ENCODE results near the gene METTL14.
"Not testable (repeated sequence)": the region's sequence is repeated elsewhere in the genome, so short reads cannot be mapped to it uniquely, and the experiment has no call there.

The METTL14 gene

GRCh38 chr4:118684873-118685811 lies at the start of gene METTL14:
TSS of gene METTL14 (plus strand) at chr4:118685392. CDS start at chr4:118685535, 143 bp downstream.
- DNase-seq (ENCODE audit: low read depth) = peak; percentile 49

- not testable (repeated sequence) for DNase-seq (ENCODE audit: low read depth)
These were observed 49.1 kb upstream of the METTL14 start for GRCh38 chr4:118636126-118636525.

GRCh38 chr4:118664665-118665064 lies 20.5 kb upstream of the METTL14 start:
- DNase-seq (ENCODE audit: low read depth) = not testable (repeated sequence)

- not testable (repeated sequence) for DNase-seq (ENCODE audit: low read depth)
These were observed 16.0 kb upstream of the METTL14 start for GRCh38 chr4:118669220-118669619.

GRCh38 chr4:118670968-118671367 lies 14.2 kb upstream of the METTL14 start:
- DNase-seq (ENCODE audit: low read depth) = not testable (repeated sequence)

GRCh38 chr4:118676128-118676527 lies 9.1 kb upstream of the METTL14 start:
- no peak for DNase-seq (ENCODE audit: low read depth)

- DNase-seq (ENCODE audit: low read depth) = no peak
These were observed 4.4 kb upstream of the METTL14 start for GRCh38 chr4:118680808-118681207.

GRCh38 chr4:118682928-118683327 lies 2.3 kb upstream of the METTL14 start:
- DNase-seq (ENCODE audit: low read depth) = no peak

- no peak for DNase-seq (ENCODE audit: low read depth)
These were observed 1.7 kb upstream of the METTL14 start for GRCh38 chr4:118683513-118683912.

- DNase-seq (ENCODE audit: low read depth) = no peak
These were observed 17.9 kb downstream of the METTL14 start for GRCh38 chr4:118703118-118703517.

- DNase-seq (ENCODE audit: low read depth) = no peak
These were observed 25.9 kb downstream of the METTL14 start for GRCh38 chr4:118711052-118711451.

- no peak for DNase-seq (ENCODE audit: low read depth)
These were observed 27.7 kb downstream of the METTL14 start for GRCh38 chr4:118712872-118713271.

- DNase-seq (ENCODE audit: low read depth) = no peak
These were observed 29.5 kb downstream of the METTL14 start for GRCh38 chr4:118714682-118715081.

GRCh38 chr4:118716304-118716703 lies 31.1 kb downstream of the METTL14 start:
- DNase-seq (ENCODE audit: low read depth) = no peak

- DNase-seq (ENCODE audit: low read depth) = no peak
These were observed 33.4 kb downstream of the METTL14 start for GRCh38 chr4:118718511-118719170.

GRCh38 chr4:118721752-118722151 lies 36.6 kb downstream of the METTL14 start:
- no peak for DNase-seq (ENCODE audit: low read depth)

- no peak for DNase-seq (ENCODE audit: low read depth)
These were observed 38.2 kb downstream of the METTL14 start for GRCh38 chr4:118723369-118723768.

GRCh38 chr4:118727360-118727759 lies 42.2 kb downstream of the METTL14 start:
- DNase-seq (ENCODE audit: low read depth) = no peak

GRCh38 chr4:118729287-118730286 lies 44.4 kb downstream of the METTL14 start:
- no peak for DNase-seq (ENCODE audit: low read depth)

- no peak for DNase-seq (ENCODE audit: low read depth)
These were observed 45.5 kb downstream of the METTL14 start for GRCh38 chr4:118730683-118731082.

- DNase-seq (ENCODE audit: low read depth) = no peak
These were observed 47.6 kb downstream of the METTL14 start for GRCh38 chr4:118732591-118733330.

Measured in GM04503 (cell line).